Measurements from ENCODE around the gene PGAP3.

Gene PGAP3

DNA sequence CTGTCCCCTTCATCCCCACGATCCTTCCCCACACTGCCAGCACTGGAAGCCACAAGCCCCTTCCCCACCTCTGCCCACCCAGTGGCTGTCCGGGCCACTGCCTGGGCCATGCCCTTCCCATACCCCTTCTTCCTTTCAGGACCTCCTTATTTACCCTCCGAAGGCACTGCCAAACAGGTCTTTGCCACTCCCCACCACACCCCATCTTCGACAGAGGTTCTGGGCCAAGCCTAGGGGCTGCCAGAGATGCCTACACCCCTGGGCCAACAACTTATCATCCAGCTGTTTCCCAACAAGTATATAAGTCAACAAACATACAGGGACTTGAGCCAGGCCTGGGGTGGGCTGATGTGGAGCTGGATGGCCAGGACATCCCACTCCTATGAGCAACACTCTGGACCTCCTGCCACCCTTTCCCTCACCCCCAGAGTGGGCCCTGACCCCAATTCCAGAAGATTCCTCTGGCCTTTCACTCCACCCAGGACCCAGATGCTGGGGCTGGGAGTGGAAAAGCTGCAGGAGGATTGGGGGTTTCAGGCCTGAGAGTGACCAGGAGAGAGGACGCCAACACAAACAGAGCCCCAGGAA is 62.6 kb downstream of the PGAP3 start:
- no peak overlapping the region for H3K4me3 ChIP-seq (replicated peaks in 1 of 2; ENCODE audit: low read depth in 2 of 2, low read length in 2 of 2)
- DNase-seq (ENCODE audit: low read depth in 2 of 2), result peak in 1 of 2 donors; percentile 74
- TF ChIP-seq, protein P1, sequence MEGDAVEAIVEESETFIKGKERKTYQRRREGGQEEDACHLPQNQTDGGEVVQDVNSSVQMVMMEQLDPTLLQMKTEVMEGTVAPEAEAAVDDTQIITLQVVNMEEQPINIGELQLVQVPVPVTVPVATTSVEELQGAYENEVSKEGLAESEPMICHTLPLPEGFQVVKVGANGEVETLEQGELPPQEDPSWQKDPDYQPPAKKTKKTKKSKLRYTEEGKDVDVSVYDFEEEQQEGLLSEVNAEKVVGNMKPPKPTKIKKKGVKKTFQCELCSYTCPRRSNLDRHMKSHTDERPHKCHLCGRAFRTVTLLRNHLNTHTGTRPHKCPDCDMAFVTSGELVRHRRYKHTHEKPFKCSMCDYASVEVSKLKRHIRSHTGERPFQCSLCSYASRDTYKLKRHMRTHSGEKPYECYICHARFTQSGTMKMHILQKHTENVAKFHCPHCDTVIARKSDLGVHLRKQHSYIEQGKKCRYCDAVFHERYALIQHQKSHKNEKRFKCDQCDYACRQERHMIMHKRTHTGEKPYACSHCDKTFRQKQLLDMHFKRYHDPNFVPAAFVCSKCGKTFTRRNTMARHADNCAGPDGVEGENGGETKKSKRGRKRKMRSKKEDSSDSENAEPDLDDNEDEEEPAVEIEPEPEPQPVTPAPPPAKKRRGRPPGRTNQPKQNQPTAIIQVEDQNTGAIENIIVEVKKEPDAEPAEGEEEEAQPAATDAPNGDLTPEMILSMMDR (IDR thresholded peaks at IDR 0.05; ENCODE audit: low read depth, low read length), result no peak

DNA sequence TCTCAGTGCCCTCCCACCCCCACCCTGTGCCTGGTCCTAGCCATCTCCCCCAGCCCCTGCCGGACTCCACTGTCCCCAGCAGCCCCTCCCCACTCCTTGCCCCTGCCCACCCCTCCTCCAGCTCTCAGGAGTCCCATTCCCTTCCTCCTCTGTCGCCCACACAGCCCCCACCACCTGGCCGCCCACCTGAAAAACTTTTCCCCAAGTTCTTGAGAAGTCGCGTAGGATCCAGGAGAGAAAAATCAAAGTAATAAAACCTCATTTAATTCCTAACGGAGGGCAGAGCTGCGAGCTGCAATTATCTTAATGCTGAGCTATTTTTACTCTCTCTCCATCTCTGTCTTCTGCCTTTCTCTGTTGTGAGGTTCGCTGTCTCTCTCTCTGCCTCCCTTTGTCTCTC is 63.5 kb downstream of the PGAP3 start:
- no peak for DNase-seq (ENCODE audit: low read depth in 2 of 2)
- no peak overlapping the region for H3K4me3 ChIP-seq (replicated peaks in 1 of 2; ENCODE audit: low read depth in 2 of 2, low read length in 2 of 2)
- TF ChIP-seq, protein P1 (IDR thresholded peaks at IDR 0.05; ENCODE audit: low read depth, low read length), result no peak

DNA sequence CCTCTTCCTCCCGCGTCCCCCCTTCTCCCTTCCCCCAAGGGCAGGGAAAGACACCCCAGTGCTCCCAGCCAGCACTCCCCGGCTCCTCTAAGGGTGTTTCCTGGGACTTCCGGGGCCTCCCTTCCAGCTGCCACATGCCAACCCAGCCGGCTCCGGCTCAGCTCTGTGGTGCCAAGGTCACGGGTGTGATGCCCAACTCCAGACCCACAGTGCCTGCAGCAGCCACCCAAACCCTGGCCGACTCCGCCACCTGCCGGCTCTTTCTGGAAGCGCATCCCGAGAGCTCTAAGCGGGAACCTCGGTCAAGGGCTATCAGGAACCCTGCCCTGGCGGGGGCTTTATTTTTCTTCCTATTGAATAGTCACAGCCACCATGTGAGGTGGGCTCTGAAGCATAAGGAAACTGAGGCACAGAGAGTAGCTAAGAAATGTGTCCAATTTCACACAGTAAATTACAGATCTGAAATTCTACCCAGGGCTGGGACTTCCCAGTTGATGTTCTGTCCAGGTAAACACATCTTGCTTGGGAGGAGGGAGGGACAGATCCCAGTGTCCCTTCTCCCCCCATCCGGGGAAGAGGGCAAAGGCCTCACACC is 64.4 kb downstream of the PGAP3 start:
- H3K4me3 ChIP-seq (replicated peaks in 1 of 2; ENCODE audit: low read depth in 2 of 2, low read length in 2 of 2), result no peak overlapping the region

DNA sequence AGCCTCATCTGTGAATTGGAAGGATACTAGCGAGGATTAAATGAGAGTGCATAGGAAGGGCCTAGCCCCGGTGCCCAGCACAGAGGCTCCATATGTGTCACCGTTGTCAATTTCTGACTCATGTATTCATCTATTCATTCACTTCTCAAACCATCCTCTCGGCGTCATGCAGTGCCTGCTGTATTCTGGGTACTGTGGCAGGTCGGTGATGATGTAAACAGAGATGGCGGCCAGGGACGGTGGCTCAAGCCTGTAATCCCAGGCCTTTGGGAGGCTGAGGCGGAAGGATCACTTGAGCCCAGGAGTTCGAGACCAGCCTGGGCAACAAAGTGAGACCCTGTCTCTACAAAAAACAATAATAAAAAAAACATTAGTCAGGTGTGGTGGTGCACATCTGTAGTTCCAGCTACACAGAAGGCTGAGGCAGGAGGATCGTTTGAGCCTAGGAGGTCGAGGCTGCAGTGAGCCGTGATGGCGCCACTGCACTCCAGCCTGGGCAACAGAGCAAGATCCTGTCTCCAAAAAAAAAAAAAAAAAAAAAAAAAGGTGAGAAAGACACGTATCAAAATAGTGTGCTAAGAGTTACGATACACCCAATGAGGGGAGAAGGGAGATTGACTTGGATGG is 65.4 kb downstream of the PGAP3 start:
- no peak for DNase-seq (ENCODE audit: low read depth in 2 of 2)
- TF ChIP-seq, protein P1 (IDR thresholded peaks at IDR 0.05; ENCODE audit: low read depth, low read length), result no peak

More for the DNA sequence above, 64.4 kb downstream of the PGAP3 start:
- TF ChIP-seq, protein P1 (IDR thresholded peaks at IDR 0.05; ENCODE audit: low read depth, low read length), result peak; percentile 94
- DNase-seq (ENCODE audit: low read depth in 2 of 2), result peak; percentile 66 to 70

DNA sequence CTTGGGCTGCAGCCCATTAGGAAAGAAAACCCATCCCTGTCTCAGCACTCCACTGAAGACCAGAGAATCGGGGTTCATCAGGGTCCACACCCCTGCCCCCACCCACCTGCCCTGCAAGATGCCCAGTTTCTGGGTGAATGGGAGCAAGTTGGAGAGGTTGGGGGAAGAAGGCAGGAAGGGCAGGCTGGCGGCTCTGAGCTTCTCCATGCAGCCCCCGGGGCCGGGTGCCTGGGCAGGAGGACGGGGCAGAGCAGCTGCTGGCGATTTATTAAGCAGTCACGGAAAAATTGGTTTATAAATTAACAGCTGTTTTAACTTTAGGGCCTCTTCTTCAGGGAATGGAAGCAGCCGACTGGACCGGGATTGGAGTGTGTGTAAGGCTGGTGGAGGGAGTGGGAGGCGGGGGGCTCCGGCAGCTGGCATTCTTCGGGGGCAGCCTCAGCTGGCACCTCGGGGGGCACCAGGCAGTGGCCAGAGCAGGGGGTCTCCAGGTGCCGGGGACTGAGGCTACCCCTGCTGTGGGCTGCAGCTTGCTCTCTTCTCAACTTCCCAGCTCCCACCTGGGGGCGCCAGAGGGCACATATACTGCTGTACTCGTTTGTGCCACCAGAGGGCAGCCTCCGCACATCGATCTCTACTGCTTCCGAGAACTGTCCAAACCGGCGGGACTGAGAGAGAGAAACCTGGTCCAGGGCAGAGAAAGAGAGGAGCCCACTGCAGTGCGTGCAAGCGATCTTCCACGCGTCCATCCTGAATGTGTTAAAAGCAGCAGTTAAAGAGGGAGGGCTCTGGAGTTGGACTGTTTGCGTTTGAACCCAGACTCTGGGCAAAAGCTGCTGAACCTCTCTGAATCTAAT is 66.1 kb downstream of the PGAP3 start:
- DNase-seq (ENCODE audit: low read depth in 2 of 2), result peak; percentile 82 to 84
- H3K4me3 ChIP-seq (replicated peaks in 1 of 2; ENCODE audit: low read depth in 2 of 2, low read length in 2 of 2), result no peak overlapping the region
- TF ChIP-seq, protein P1 (IDR thresholded peaks at IDR 0.05; ENCODE audit: low read depth, low read length), result peak; percentile 100

More for the DNA sequence above, 65.4 kb downstream of the PGAP3 start:
- H3K4me3 ChIP-seq (replicated peaks in 1 of 2; ENCODE audit: low read depth in 2 of 2, low read length in 2 of 2), result no peak overlapping the region
